Muscle of back (tissue), 11 donors: ENCODE results near the gene ANKRD12. TPM values are rescaled to one million over a fixed set of nuclear protein-coding genes. Genes with fewer than 3 reads are reported as not detected.

Source experiments
- DNase-seq, 3 donors: peaks; one replicate each; pipeline versions ENCODE4 v3.0.0 to v3.0.0-alpha.2; 2013
- polyA plus RNA-seq, 10 donors: library from polyadenylated mRNA; unstranded; fragments of 120-200 nt; gene quantifications; one replicate each; pipeline ENCODE4 v1.2.1, GENCODE V29; 2013; ENCODE audit not compliant: insufficient read length in 10 of 10

The ANKRD12 gene
- polyA plus RNA-seq, 10 donors: 16.3 to 24.1 (median 19.3) TPM

GRCh38 chr18:9182852-9183399 is 46.3 kb downstream of the ANKRD12 start:
- no peak for DNase-seq

GRCh38 chr18:9184998-9185613 is 48.5 kb downstream of the ANKRD12 start:
- no peak for DNase-seq

DNA sequence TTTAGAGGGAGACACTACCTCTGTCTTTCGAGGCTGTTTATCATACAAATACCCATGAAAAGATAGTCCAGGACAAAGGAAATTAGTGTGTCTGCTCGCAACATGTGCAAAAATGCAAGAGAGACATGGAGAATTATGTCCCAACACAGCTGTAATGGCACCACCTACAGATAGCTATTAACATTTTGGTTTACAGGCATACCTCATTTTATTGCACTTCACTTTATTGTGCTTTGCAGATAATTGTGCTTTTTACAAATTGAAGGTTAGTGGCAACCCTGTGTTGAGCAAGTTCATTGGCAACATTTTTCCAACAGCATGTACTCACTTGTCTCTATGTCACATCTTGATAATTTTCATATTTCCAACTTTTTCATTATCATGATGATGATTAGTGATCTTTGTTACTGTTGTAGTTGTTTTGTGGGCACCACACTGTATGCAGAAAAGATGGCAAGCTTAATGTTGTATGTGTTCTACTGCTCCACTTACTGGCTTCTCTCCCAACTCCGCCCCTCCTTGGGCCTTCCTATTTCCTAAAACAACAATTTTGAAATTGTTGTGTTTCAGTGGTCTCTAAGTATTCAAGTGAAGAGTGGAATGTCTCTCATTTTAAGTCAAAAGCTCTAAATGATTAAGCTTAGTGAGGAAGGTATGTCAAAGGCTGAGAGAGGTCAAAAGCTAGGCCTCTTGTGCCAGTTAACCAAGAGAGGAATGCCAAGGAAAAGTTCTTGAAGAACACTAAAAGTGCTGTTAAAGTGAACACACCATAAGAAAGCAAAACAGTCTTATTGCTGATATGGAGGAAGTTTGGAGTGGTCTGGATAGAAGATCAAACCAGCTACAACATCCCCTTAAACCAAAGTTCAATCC is 52.0 kb downstream of the ANKRD12 start:
- no peak for DNase-seq

DNA sequence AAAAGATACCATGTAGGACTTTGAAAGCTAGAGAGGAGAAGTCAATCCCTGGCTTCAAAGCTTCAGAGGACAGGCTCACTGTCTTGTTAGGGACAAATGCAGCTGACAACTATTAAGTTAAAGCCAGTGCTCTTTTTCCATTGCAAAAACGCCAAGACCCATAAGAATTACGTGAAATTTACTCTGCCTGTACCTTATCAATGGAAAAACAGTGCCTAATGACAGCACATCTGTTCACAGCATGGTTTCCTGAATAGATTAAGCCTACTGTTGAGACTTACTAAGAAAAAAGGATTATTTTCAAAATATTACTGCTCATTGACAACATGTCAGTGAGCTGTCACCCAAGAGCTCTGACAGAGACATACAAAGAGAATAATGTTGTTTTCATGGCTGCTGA is 52.9 kb downstream of the ANKRD12 start:
- DNase-seq: no peak

GRCh38 chr18:9191658-9192256 is 55.2 kb downstream of the ANKRD12 start:
- no peak for DNase-seq

GRCh38 chr18:9193031-9193430 is 56.5 kb downstream of the ANKRD12 start:
- DNase-seq: no peak

GRCh38 chr18:9196568-9196967 is 60.0 kb downstream of the ANKRD12 start:
- no peak for DNase-seq

GRCh38 chr18:9199681-9200080 is 63.1 kb downstream of the ANKRD12 start:
- DNase-seq: no peak

GRCh38 chr18:9201224-9201623 is 64.6 kb downstream of the ANKRD12 start:
- DNase-seq: no peak

DNA sequence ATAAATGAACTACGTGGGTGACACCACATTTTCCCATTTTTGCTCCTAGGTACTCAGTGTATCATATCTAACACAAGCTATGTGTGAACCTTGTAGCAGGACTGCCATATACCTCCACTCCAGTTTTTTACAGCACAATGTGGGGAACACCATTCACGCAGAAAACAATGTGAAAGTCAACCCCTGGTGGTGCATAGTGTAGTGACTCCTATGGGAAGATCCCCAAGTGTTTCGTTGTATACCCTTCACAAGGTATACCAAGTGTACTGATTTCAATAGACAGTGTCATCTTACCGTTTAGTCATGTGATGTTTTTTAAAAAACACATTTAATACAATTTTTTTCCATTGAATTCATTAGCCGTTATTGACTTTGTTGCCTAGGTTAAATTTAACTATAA is 68.1 kb downstream of the ANKRD12 start:
- DNase-seq: no peak

GRCh38 chr18:9206421-9206820 is 69.8 kb downstream of the ANKRD12 start:
- peak; percentile 7 to 43 (median 20) for DNase-seq

DNA sequence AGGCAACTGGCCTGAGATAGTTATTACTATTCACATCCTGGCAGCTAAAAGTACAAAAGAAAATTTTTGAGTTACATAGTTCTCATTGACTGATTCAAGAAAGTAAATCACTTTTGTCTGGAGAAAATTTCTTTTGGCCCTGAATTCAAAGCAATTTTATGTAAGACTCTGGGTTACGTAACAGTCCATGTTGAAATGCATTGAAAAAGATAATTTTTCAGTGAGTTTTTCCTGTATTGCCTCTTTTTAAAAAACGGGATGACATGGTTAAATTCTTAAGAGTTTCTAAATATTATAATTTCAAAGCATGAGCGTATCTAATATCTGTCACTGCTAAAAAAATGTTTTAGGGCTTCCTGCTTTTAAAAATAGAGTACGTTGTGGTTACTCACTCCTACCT is 72.7 kb downstream of the ANKRD12 start:
- DNase-seq: no peak

DNA sequence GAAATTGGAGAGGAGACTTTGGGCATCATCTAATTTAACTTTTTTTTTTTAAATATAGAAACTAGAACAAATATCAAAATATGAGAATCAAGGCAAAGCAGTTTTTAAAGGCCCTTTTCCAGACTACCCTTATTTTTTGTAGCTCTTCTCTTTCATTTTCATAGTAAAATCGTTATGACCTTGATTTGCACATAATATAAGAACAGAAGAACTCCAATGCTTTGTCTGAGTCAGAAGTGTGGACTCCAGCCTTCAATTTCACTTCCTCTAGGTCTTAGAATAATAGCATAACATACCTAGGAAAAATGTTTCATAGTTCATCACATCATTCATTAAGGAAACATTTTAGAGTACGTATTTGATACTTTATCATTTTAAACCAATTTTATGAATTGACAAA is 74.4 kb downstream of the ANKRD12 start:
- DNase-seq: no peak

- no peak for DNase-seq
Observed at GRCh38 chr18:9211955-9212354, 75.4 kb downstream of the ANKRD12 start.

GRCh38 chr18:9215221-9215933 is 78.8 kb downstream of the ANKRD12 start:
- DNase-seq: no peak

GRCh38 chr18:9216459-9216858 is 79.9 kb downstream of the ANKRD12 start:
- no peak for DNase-seq

DNA sequence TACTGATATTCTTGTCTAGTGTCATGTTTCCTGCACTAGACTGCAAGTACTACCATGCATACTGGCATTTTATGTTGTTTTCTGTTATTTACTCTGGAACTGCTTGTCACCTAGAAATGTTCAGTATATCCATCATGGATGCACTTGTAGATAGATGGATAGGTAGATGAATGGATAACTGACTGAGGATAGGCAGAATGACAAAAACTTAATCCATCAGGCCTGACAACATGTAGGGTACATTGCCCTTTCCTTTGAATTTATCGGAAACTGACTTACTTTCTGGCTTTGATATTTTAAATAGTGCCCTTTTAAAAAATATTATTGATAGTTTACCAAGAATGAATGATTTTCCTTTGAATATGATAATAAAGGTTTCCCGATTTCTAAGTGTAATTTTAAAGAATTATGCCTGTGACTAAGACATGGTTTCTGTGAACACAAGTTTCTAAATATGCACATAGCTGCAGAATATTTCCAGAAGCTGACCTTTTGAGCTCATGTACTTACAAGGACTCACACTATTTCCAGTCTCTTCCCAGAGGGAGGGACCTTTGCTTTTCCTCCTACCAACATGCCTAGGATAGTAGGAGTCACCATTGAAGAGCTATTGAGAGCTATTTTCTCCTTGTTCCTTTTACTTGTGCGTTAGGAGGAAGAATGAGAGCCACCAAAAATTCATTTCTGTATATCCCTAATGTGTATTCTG is 81.3 kb downstream of the ANKRD12 start:
- no peak for DNase-seq

GRCh38 chr18:9221040-9221439 is 84.5 kb downstream of the ANKRD12 start:
- no peak for DNase-seq

- no peak for DNase-seq
Observed at GRCh38 chr18:9221661-9222060, 85.1 kb downstream of the ANKRD12 start.

DNA sequence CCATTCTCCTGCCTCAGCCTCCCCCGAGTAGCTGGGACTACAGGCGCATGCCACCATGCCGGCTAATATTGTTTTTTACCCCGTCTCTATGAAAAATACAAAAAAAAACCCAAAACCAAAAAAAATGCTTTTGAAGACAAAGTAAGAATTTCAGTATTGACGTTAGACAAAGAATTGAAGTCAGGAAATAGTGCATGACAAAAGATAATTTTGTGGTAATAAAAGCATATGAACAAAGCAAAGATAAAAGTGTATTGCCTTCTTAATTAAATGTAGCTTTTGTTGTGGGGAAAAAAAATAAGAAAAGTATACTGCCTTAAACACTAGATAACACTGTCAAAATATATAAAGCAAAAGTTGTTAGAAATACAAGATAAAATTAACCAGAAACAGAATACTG is 86.8 kb downstream of the ANKRD12 start:
- no peak for DNase-seq

DNA sequence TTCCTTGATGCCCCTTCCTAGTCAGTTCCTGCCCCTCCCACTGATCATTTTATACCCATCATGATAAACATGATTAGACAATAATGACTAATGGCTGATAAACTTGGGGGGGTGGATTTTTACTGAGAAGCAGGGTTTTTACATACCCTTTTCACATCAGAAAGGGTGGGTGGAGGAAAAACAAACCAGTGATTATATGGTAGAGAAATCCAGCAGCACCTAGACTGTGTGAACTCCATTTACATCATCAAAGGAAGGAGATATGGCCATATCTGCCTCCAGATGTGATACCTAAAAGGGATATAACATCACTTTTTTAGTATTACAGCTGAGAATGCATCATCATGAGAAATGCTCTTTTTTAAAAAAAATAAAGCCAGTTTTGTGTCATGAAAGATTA is 89.9 kb downstream of the ANKRD12 start:
- DNase-seq: no peak
